B cell (primary cell): ENCODE measurements around the gene LRRC4C.

Experiments used
- CTCF ChIP-seq: fragments of 200-600 bp; IDR thresholded peaks from one replicate; pipeline ENCODE4 v1.8.0; 2022; ENCODE audit warnings: antibody characterized with exemption, mild to moderate bottlenecking
- EZH2 ChIP-seq: IDR thresholded peaks from 2 replicates; pipeline ENCODE4 v1.6.1; 2012; ENCODE audit warnings: borderline replicate concordance, low read depth, mild to moderate bottlenecking, moderate library complexity, low read length; ENCODE audit not compliant: insufficient read depth, poor library complexity, severe bottlenecking

- no peak for TF ChIP-seq CTCF
- TF ChIP-seq EZH2: no peak
Measured at GRCh38 chr11:40223596-40224330, 1235.7 kb downstream of the LRRC4C start.
